Activated CD4-positive, alpha-beta T cell treated with anti-CD3 and anti-CD28 coated beads, Interleukin-2, amount 50 U/mL, for 4 hours (primary cell): ENCODE measurements around the gene SLC6A2.

Experiments used
- DNase-seq, 2 experiments: peaks; one replicate each; pipeline ENCODE4 v3.0.0-alpha.2; 2020

Gene SLC6A2

GRCh38 chr16:55651841-55652824 is 3.7 kb upstream of the SLC6A2 start:
- no peak for DNase-seq

DNA sequence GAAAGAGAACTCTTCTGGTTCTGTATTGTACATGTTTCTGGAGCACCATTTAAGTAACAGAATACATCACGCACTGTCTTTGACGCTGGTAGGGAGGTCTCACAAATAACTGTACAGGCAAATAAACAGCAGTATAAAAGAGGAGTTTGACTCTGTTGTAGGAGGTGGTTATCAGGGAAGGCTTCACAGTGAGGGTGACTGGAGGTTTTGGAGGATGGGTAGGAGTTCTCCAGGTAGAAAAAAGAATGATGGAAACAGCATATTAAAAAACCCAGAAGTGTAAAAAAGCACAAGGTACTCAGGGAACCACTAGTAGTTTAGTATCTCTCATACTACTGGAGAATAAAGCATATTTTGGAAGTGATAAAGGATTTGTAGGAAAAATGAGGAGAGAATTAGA is 2.7 kb upstream of the SLC6A2 start:
- no peak for DNase-seq

GRCh38 chr16:55655381-55655896 is 349 bp upstream of the SLC6A2 start:
- no peak for DNase-seq

DNA sequence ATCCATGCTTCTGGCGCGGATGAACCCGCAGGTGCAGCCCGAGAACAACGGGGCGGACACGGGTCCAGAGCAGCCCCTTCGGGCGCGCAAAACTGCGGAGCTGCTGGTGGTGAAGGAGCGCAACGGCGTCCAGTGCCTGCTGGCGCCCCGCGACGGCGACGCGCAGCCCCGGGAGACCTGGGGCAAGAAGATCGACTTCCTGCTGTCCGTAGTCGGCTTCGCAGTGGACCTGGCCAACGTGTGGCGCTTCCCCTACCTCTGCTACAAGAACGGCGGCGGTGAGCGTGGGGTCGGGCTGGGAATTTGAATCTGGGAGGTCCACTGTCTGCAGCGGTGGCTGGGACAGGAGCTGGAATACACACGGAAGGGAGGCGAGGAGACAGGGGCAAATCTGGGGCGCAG is 904 bp downstream of the SLC6A2 start:
- no peak for DNase-seq

GRCh38 chr16:55657616-55658015 is 1.8 kb downstream of the SLC6A2 start:
- no peak for DNase-seq

- DNase-seq: no peak
Observed at GRCh38 chr16:55658898-55659420, 3.2 kb downstream of the SLC6A2 start.

DNA sequence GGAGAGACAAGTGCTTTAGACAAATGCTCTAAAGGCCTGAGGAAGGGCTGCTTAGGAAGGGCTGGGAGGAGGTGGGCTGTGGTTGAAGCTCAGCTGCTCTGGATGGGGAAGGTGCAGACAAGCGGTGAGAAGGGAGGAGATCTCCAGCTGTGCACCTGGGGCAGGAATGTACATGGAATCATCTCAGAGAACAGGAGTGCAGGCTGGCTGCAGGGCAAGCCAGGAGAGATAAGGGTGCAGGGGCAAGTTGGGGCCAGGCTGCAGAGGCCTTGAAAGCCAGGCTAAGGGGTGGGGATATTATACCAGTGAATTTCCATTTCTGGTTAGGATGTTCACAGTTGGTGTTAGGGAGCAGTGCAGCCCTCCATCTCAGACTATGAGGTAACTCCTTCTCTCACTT is 4.2 kb downstream of the SLC6A2 start:
- DNase-seq: no peak

GRCh38 chr16:55660828-55661227 is 5.0 kb downstream of the SLC6A2 start:
- DNase-seq: no peak

DNA sequence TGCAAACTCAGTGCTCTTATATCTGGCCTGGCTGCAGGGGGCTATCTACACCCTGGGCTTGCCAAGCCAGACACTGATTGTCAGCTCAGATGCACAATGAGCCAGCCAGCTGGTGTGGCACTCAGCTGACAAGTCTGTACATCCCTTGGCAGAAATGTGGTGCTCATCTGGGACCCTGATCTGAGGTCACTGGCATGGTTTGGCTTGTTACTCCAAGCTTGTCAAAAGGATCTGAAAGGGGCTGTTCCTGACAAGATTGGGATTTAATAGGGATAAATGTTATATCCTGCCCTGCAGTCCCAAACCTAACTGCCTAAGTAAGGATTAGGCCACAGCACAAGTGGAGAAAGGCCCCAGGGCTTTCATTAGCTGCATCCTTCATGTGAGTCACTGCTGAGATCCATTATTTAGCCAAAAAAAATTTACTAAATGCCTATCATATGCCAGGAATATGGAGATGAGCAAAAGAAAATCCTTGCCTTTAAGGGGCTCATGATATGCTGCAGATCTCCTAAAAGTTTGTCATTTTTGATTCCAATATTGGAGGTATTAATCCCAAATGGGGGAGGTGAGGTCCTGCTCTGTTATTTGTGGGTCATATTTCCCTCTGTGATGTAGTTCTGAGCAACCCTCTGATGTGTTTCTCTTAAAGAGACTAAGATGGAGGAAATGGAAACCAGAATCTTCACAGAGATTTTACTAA is 6.3 kb downstream of the SLC6A2 start:
- no peak for DNase-seq

GRCh38 chr16:55662644-55663031 is 6.8 kb downstream of the SLC6A2 start:
- no peak for DNase-seq

DNA sequence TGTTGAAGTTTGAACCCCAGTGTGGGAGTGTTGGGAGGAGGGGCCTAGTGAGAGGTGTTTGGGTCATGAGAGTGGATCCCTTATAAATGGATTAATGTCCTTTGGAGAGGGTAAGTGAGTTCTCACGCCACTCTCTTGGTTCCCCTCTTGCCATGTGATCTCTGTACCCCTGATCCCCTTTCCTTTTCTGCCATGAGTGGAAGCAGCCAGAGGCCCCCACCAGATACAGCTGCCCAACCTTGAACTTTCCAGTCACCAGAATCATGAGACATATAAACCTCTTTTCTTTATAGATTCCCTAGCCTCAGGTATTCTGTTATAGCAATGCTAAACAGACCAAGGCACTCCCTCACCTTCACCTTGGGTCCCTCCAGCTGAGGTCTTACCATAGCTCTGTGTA is 7.4 kb downstream of the SLC6A2 start:
- no peak for DNase-seq

DNA sequence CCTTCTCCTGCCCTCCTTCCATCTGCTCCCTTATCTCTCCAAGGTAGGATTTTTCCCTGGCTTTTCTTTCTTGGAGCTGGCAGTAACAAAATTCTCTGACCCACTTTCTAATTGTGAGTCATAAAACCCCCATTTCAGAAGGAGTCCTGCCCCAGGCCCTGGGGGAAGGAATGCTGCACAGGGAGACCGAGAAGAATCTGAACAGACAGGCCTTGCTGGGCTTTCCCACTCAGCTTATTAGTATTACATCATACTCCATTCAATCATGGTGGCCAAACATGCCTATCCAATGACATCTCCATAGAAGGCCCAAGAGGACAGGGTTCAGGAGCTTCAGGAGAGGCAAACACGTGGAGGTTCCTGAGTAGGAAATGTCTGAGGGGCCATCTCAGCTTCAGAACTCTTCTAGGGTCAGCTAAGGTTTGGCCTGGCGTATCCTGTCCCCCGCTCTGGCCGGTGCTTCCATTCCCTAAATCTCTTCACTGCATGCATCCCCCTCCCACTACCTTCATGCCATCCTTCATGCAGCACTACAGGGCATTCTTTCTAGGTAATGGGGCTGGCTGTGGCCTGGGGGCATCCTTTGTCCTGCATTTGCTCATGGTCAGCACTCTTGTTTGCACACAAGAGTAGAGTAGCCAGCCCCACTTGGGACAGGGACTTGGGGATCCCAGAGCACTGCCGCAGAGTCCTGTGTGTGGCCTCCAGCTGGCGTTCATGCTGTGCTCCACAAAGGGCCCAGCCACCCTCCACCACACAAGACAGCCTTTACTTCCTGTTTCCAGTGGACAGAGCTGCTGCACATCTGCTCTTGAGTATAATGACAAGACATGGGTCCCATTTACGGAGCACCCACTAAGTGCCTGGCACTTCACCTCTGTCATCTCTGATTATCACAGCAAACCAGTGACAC is 8.2 kb downstream of the SLC6A2 start:
- no peak for DNase-seq

GRCh38 chr16:55664786-55665407 is 9.1 kb downstream of the SLC6A2 start:
- no peak for DNase-seq

GRCh38 chr16:55665511-55665910 is 9.7 kb downstream of the SLC6A2 start:
- no peak for DNase-seq

DNA sequence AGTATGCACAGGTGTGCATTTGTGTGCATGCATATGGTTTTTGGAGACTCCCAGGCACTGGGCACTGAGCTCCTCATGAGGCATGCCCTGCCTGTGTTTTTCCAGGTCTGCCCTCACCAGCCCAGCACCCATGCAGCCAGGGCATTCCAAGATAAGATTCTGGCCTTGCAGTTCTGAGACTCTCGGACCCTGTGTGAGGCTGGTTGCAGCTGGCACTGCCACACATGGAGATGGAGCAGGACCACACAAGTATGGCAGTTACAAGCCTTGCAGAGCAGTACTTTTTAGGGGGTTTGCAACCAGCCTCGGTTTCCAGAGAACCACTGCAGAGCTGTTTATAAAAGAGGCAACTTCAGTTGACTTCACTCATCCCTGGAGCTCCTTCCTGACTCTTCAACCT is 10.2 kb downstream of the SLC6A2 start:
- DNase-seq: no peak

DNA sequence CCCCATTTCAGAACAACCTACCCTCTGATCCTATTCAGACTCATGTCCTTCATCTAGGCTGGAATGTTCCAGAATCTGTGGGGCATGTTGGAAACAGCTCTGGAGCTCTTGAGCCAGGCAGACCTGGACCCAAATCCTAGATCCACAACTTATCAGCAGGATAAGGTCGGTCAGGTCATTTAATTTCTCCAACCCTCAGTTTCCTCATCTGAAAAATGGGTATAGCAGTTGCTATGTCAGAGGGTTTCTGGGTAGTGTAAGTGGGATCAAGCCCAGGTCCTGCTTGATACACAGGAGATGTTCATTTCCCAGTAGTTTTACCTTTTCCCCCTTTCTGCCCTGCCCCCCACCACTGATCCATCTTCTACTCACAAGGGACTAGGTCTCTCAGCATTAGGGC is 12.0 kb downstream of the SLC6A2 start:
- DNase-seq: no peak

DNA sequence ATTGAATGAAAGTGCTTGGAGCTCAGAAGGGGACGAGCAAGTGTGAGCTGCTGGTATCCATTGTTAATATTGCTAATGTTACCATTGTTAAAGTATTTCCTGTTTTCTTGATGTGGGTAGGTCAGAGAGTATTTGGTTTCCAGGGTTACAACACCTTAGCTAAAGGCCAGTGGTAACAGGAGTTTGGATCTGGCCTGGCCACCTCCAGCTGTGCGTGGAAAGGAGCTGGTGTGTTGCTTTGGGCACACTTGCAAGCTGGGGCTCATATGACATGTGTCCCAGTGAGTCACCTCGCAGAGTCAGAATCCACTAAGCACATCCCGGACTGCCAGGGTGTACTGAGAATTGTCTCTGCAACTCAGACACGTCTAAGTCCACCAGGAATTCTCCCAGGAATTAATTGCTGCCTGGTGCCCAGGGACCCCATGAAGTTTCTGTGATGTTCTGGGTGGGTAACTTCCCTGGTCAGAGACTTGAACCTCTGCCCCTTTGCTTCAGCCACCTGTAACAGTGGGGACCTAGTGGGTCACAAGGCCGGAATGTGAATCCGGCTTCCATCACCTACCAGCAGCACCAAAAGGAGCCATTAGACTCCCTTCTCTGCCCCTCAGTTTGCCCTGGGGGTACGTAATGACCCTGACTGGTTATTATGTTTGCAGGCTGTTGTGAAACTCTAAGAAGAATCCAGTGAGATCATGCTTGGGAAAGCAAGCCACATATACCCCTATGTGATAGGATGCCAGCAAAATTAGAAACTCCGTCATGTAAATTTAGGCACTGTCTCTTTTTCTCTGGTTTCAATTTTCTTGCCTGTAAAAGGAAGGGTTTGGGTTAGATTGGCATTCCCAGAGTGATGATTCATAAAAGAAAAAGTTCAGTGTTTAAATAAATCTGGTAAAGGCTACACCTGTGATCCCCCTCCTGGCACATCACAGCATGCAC is 12.8 kb downstream of the SLC6A2 start:
- no peak for DNase-seq

DNA sequence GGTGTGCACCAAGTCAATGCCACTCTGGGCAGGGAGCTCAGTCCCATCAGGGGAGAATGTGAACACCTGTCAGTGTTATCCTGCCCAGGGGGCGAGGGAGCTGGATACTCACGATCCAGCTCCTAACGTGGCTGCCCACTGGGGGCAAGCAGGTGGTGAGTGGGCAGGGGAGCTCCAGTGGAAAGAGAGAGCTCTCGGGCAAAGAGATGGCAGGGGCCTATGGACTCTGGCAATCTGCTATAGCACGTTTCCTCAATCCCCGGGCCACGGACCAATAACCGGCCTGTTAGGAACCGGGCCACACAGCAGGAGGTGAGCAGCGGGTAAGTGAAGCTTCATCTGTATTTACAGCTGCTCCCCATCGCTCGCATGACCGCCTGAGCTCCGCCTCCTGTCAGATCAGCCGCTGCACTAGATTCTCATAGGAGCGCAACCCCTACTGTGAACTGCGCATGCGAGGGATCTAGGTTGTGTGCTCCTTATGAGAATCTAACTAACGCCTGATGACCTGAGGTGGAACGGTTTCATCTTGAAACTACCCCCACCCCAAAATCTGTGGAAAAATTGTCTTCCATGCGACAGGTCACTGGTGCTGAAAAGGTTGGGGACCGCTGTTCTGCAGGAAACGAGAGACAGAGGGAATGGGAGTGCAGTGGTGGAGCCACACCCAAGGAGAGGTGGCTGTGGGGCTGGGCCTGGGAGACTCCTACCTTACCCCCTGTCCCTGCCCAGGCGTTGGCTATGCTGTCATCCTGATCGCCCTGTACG is 15.6 kb downstream of the SLC6A2 start:
- DNase-seq: no peak

GRCh38 chr16:55671974-55672280 is 16.1 kb downstream of the SLC6A2 start:
- no peak for DNase-seq

DNA sequence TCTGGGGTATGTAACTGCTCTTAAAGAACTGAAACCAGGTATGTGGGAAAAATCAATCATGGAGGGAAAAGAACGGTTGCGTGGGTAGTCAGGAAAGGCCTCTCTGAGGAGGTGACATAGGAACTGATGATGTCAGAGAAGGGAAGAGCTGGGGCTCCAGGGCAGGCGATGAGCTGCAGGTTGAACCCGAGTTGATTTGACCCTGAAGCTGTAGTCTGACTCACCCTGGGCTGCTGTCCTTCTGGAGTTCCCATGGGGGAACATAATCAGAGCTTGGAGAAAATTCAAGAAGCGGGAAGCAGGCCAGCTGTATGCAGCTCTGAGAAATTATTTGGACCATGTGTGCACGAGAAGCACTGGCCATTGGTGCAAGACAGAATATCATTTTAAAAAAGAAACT is 16.7 kb downstream of the SLC6A2 start:
- no peak for DNase-seq
